Lung (tissue), 12 donors: Measurements from ENCODE around the gene CDK1. TPM values are rescaled to one million over a fixed set of nuclear protein-coding genes. Genes with fewer than 3 reads are reported as not detected.

Source experiments
- ATAC-seq: fragments of 200-7000 bp; cut with Tn5 transposase; one replicate; pipeline ENCODE4 v1.9.1; 2020; ENCODE audit warnings: moderate number of reproducible peaks; ENCODE audit not compliant: insufficient read depth, low FRiP score
- DNase-seq, 3 donors: peaks; one replicate each; pipeline ENCODE4 v3.0.0-alpha.2; 2013 to 2017
- H3K27ac ChIP-seq, 2 donors: one replicate each; pipeline ENCODE4 v1.5.1; 2013; ENCODE audit warnings: mild to moderate bottlenecking in 2 of 2, moderate library complexity in 2 of 2, control low read depth in 1 of 2, inconsistent platforms in 1 of 2, low read depth in 1 of 2, low read length in 1 of 2
- H3K27me3 ChIP-seq, 3 donors: one replicate each; pipeline ENCODE4 v1.5.1; 2013; ENCODE audit warnings: low read length in 2 of 3; ENCODE audit not compliant: control insufficient read depth in 3 of 3, insufficient read depth in 3 of 3
- H3K36me3 ChIP-seq, 4 donors: one replicate each; pipeline ENCODE4 v1.5.1; 2013; ENCODE audit warnings: low read length in 4 of 4, mild to moderate bottlenecking in 1 of 4, moderate library complexity in 1 of 4; ENCODE audit not compliant: control insufficient read depth in 4 of 4, insufficient read depth in 4 of 4
- H3K4me1 ChIP-seq, 5 donors: one replicate each; pipeline ENCODE4 v1.5.1; 2013; ENCODE audit warnings: low read length in 5 of 5, mild to moderate bottlenecking in 2 of 5, moderate library complexity in 1 of 5; ENCODE audit not compliant: control insufficient read depth in 5 of 5, insufficient read depth in 5 of 5
- H3K4me3 ChIP-seq: one replicate; pipeline ENCODE4 v1.5.1; 2013; ENCODE audit warnings: mild to moderate bottlenecking, control low read depth, moderate library complexity
- H3K9ac ChIP-seq, 2 donors: one replicate each; pipeline ENCODE4 v1.5.1; 2013; ENCODE audit warnings: low read length in 2 of 2, control low read depth in 1 of 2; ENCODE audit not compliant: insufficient read depth in 1 of 2
- H3K9me3 ChIP-seq, 4 donors: one replicate each; pipeline ENCODE4 v1.5.1; 2013; ENCODE audit warnings: low read length in 3 of 4, mild to moderate bottlenecking in 1 of 4, moderate library complexity in 1 of 4; ENCODE audit not compliant: control insufficient read depth in 4 of 4, insufficient read depth in 3 of 4
- WGBS, 2 donors: extraction: QIAGEN DNeasy Blood & Tissue Kit; methylation state at CpG; one replicate each; pipeline ENCODE4 v1.1.7; 2013; 5-methylcytosine and 5-hydroxymethylcytosine counted together
- polyA plus RNA-seq, 2 donors: library from polyadenylated mRNA; stranded (reverse); fragments of 200-250 nt; gene quantifications; one replicate each; pipeline ENCODE4 v1.2.1, GENCODE V29; 2013
- total RNA-seq, 2 donors: library from RNA; depleted of rRNA in 1 of 2; stranded (reverse); fragments of >200 nt in 1 of 2; gene quantifications; one replicate each; pipeline ENCODE4 v1.2.1, GENCODE V29; 2014 to 2021
- TF ChIP-seq, protein P1 (sequence below): IDR thresholded peaks from 2 replicates; pipeline ENCODE4 v1.5.1; 2012; ENCODE audit warnings: mild to moderate bottlenecking; ENCODE audit errors: control extremely low read depth, extremely low read depth
- donor health status: control.
- donor health status: control.
- donor health status: Bipolar disorder and iron deficiency.
- donor health status: healthy.
- donor health status: DM: yes; HTN: yes; CAD: no.

The CDK1 gene
- total and polyA plus RNA-seq, 4 donors, result 3.2 to 16.0 (median 7.7) TPM

DNA sequence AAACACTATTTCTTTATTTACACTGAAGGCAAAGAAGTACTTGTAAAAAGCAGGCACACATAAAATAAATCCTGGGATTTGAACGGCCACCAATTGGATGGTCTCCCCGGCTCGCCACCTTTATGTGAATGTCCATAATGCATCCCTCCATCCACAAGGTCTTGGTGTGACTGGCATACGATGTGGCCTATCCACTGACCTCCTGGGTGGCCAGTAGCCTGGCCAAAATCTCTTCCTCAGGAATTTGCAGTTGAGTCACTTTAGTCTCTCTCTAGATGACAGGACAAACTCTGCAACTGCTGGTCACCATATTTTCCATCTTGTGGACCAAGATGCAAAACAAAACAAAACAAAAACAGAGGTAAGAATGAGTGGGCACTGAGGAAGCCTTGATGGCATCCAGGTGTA lies 39.1 kb downstream of the CDK1 start:
- DNase-seq (no peak), ATAC-seq (peak; percentile 21)
- WGBS, 2 donors, result 75 to 79% methylated on average over 4 of the region's 4 CpGs
- no peak overlapping the region for H3K27ac ChIP-seq
- no peaks in the 10 kb centered on the region for H3K36me3 ChIP-seq
- H3K27me3 ChIP-seq, result no peaks in the 10 kb centered on the region
- peaks cover 0 to 30% (median 4%) of the 10 kb centered on the region in 5 donors for H3K4me1 ChIP-seq
- H3K9ac ChIP-seq, result peak overlapping the region in 1 of 2 donors; percentile 33
- H3K4me3 ChIP-seq, result no peak overlapping the region
- TF ChIP-seq, protein P1, sequence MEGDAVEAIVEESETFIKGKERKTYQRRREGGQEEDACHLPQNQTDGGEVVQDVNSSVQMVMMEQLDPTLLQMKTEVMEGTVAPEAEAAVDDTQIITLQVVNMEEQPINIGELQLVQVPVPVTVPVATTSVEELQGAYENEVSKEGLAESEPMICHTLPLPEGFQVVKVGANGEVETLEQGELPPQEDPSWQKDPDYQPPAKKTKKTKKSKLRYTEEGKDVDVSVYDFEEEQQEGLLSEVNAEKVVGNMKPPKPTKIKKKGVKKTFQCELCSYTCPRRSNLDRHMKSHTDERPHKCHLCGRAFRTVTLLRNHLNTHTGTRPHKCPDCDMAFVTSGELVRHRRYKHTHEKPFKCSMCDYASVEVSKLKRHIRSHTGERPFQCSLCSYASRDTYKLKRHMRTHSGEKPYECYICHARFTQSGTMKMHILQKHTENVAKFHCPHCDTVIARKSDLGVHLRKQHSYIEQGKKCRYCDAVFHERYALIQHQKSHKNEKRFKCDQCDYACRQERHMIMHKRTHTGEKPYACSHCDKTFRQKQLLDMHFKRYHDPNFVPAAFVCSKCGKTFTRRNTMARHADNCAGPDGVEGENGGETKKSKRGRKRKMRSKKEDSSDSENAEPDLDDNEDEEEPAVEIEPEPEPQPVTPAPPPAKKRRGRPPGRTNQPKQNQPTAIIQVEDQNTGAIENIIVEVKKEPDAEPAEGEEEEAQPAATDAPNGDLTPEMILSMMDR, result no peak
- no peaks in the 10 kb centered on the region for H3K9me3 ChIP-seq

DNA sequence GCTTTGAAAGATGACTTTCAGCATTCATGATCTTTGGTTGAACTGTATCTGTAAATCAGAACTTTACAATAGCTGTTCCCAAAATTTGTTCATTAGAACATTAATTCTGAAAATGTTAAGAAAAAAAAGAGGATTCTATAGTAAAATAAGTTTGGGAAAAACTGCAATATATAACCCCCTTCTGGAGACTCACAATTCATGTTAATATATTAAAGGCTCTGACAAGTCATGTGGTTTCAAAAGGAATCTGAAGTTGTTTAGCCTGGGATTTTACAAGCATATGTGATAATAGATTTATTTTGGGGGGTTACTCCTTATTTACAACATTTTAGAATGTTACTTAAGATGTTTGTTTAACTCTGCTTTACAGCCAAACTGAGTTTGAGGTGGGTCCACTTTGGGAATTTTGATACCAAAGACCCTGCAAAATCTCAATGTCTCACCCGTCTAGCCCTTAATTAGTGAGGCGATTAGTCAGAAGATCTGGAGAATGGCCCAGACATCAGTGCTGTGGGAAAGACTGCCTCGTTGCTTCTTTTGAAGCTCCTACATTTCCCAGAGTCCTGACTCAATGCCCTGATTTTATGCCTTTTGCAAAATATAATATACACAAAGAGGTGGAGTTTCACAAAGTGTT lies 40.0 kb downstream of the CDK1 start:
- Histone ChIP-seq H3K27ac (no peak overlapping the region), H3K9ac (no peak overlapping the region), H3K27me3 (no peaks in the 10 kb centered on the region), H3K4me1 (peaks cover 0 to 30% (median 4%) of the 10 kb centered on the region in 5 donors), H3K4me3 (no peak overlapping the region), H3K9me3 (no peaks in the 10 kb centered on the region), H3K36me3 (no peaks in the 10 kb centered on the region)
- no peak for DNase-seq
- ATAC-seq, result no peak
- WGBS, 2 donors, result 79 to 88% methylated on average over 3 of the region's 3 CpGs
- TF ChIP-seq, protein P1, result no peak

DNA sequence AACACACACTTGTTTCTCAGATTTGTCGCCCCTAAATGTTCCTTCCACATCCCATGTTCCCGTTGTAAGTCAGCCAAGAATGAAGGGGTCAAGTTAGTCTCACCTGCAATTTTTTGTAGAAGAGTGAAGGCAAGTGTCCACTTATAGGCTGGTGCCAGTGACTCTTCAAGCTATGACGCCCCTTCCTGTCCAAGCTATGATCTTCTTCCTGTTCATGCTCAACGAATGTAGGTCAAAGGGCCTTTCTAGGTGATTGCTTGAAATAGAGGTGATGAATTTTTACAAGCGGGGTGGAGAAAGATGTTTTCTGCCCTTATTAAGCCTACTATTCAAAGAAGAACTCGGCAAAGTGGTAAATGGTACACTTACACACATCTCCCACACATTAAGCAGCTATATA lies 41.0 kb downstream of the CDK1 start:
- H3K36me3 ChIP-seq, result no peaks in the 10 kb centered on the region
- H3K27me3 ChIP-seq, result no peaks in the 10 kb centered on the region
- no peaks in the 10 kb centered on the region for H3K9me3 ChIP-seq
- no peak overlapping the region for H3K9ac ChIP-seq
- no peak for DNase-seq
- WGBS, 2 donors, result 75 to 86% methylated on average over 6 of the region's 6 CpGs
- TF ChIP-seq, protein P1, result no peak
- ATAC-seq, result no peak
- no peak overlapping the region for H3K4me3 ChIP-seq
- H3K27ac ChIP-seq, result no peak overlapping the region
- H3K4me1 ChIP-seq, result peaks cover 0 to 30% (median 4%) of the 10 kb centered on the region in 5 donors
